NCI-H1930 (cell line): Measurements from ENCODE around the gene RFNG.

Experiments
- DNase-seq, 2 experiments: peaks; one replicate each; lab custom pipeline; 2025; lab: John Stamatoyannopoulos, UW

RFNG gene, protein sequence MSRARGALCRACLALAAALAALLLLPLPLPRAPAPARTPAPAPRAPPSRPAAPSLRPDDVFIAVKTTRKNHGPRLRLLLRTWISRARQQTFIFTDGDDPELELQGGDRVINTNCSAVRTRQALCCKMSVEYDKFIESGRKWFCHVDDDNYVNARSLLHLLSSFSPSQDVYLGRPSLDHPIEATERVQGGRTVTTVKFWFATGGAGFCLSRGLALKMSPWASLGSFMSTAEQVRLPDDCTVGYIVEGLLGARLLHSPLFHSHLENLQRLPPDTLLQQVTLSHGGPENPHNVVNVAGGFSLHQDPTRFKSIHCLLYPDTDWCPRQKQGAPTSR

DNA sequence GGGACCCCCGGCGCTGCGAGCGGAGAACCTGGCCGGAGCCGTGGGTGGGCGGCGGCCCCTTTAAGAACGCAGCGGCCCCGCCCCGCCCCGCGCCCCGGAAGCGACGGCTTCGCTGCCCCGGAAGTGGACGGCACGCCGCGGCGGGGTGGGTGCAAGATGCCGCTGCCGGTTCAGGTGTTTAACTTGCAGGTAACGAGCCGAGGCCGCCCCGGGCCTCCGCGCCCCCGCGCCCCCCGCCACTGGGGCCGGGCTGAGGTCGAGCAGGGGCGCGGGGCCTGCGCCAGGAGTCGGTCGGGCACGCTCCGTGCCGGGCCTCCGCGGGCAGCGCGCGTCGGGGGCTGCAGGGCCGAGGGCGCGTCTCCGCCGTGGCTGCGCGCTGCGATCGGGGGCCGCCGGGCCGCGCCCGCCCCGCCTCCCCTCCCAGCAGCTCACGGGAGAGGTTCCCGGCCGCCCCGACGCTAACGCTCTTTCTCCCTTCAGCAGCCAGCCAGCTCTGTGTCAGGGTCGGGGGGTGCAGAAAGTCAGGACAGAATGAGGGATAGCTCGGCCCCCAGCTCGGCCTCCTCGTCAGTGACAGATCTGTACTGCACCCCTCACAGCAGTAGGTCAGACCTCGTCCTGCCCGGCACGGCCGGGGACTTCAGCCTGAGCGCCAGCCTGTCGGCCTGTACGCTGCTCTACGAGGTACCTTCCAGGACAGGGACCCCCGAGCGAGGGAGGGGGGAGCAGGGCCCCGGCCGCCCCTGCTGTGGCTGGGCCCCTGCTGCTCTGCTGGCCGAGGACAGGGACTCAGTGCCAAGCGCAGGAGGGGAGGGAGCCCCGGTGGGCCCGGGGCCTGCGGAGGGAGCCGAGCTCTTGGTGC lies at the start of gene RFNG, which contains the start of gene GPS1:
RFNG (minus strand) TSS at position 36 of the 862 bp plus-strand sequence. CDS start 45 bp downstream, outside the sequence.
GPS1 (plus strand) TSS at position 123 of the 862 bp plus-strand sequence; CDS start at position 157, 34 bp downstream.
- DNase-seq = peak; percentile 55 to 74

DNA sequence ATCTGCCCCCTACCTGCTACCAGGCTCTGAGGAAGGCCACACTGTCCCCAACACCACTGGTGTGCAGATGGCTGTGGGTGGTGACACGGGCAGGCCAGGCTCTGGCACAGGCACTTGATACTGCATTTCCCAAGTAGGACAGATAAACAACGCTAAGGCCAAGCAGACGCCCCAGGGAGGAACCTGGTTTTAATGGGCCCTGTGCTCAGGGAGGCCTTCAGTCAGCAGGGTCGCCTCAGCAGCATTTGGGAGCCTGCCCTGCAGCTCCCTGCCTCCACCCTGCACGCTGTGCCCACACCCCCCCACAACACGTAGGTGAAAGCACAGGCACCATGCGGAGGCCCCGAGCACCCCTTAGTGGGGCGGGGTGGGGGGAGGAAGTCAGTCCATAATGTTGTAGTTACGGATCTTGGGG lies 49.7 kb upstream of the RFNG start:
- no peak for DNase-seq

DNA sequence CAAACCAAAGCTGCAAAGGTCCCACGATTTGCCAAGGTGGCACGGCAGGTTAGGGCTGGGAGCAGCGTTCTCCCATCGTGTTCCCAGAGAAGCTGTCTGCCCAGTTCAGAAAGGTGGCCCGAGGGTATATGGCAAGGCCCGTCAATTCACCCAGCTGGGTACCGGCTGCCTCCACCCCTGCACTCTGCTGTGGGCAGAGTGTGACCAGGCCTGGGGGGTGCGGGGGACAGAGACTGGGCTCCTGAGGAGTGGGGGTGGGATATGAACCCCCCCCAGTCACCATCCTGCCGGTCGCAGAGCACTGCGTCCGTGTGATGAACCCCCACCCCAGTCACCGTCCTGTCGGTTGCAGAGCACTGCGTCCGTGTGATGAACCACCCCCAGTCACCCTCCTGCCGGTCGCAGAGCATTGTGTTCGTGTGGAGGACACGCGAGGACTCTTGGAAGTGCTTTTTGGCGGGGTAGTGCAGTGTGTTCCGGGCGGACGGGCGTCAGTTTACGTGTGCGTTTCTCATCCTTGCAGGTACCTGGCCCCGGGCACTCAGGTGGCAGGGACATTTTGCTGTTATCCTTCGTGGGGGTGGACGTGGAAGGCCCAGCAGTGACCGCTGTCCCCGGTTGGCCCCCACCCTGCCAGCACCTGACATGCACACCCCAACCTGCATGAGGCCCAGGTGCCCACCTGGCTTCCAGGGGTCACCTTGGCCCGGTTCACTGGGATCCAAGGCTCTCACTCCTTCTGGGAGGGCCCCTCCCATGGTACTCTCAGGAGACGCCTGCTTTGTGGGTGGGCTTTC lies 49.1 kb upstream of the RFNG start:
- no peak for DNase-seq

DNA sequence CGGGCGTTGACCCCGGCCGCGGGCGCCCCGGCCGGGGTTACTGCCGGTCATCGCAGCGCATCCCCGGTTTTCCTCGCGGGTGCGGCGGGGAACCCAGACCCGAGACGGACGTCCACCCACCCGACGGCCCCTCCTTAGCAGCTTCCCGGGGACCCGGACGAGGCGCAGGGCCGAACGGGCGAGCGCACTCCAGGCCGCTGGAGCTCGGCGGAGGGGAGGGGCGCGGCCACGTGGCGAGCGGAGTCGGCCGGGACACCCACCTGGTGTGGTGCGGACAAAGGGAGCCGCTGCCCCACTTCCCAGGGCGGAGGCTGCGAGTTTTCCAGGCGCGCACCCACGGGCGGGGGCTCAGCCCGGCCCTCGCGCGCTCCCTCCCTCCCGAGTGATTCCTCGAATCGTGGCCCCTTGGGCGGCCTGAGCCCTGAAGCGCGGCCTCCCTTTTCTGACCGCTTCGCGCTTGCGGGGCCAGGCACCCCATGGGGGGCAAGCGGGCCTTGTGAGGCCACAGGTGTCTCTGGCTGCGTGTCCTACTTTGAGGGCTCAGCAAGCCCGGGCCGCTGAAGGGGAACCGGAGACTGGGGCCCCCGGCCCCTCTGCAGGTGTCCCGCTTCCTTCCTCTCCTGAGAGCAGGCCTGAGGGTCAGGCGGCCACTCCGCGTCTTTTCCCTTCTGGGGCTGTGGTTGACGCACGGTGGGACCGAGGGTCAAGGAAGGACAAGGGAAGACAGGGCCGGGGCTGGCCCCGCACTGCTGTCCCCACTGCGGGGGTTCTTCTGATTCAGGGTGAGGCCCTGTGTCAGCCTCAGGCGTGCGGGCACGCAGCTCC lies 47.5 kb upstream of the RFNG start:
- no peak for DNase-seq

DNA sequence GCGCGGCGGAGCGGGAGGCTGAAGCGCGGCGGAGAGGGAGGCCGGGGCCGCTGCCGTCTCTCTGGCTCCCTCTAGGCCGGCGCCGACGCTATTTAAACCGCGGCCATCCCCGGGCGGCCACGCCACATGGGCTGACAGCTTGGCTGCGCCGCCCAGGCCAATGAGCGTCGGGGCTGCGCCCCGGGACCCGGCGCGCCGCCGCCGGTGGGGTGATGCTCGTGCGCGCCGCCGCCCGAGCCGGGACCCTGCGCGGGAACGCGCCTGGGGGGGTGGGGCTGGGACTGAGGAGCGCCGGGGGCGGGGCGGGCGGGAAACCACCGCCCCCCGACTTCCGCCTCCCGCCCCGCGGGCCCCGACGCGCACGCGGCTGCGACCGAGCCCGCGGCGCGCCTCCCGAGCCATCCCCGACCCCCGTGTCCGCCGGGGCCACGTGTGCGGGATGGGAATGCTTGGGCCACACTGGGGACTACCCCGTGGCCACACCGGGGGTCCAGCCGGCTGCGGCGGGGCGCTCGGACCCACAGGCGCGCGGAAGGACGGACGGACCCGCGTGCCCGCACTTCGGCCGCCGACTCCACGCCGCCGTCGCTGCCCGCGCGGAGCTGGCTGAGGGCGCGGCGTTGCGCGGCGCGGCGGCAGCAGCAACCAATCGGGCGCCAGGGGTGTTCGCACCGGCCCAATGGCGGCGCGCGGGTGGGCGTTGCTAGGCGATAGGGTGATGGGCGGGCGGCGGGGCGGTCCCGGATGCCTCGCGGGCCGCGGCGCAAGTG lies 46.7 kb upstream of the RFNG start, which contains the start of gene FASN:
FASN (minus strand) TSS at position 68 of the 770 bp plus-strand sequence. CDS start 1,791 bp downstream, outside the sequence.
- DNase-seq = peak; percentile 95 to 99

DNA sequence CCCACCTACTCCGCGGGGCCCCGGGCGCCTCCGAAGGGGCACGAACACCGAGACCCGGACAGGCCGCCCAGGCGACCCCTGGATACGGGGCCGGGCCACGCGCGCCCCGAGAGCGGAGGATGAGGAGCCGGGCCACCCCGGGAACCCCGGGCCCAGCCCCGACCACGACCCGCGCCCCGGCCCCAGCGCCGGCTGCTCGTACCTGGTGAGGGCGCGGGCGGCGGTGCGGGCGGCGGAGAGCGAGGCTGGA lies 46.2 kb upstream of the RFNG start:
- no peak for DNase-seq

DNA sequence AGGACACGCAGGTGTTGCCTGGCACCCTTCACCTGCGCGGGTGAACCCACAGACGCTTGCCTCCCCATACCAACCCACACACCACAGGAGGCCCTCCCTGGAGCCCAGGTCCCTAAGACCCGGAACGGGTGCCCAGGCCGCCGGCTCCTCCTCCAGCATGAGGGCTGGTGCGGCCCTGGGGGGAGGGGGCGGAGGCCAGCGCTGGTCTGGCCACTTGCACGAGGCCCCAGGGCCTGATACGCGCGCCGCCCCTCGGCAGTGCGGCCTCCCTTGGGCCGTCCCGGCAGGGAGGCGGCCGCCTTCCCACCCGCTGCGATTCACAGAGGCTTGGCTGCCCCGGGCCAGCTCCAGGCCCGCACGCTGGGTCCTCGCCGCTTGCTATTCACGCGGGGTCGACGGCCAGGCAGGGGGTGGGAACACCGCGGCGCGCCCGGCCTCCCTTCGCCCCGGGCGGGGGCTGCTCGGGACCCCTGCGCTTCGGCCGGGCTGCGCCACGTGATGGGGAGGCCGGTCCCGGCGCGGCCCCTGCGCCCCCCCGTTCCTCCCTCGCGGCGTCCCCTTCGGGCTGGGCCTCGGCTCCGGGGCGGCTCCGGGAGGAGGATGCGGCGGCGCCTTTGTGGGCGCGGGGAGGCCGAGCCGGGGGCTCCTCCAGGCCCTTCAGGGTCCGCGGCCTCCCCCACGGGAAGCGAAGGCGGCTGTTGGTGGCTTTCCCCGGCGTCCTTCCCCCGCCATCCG lies 45.7 kb upstream of the RFNG start:
- no peak for DNase-seq

DNA sequence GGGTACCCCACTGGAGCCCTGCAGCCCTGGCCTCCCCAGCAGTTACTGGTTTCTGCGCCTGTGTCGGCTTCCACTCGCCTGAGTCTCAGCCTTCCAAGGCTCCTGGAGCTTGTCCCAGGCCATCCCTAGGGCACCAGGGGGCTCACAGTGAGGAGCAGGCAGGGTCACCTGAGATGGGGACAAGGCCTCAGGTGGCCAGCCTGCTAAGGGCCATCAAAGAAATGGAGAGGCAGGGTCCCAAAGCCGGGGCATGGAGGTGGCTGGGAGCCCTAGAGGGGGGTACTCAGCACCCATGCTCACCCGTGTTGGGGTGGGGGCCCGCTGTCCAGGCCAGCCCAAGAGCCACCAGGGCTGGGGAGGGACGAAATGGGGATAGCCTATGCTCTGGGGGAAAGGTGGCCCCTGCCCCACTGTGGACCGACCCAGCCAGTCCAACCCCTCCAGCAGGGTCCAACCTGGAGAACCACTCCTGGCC lies 45.1 kb upstream of the RFNG start:
- DNase-seq = no peak

DNA sequence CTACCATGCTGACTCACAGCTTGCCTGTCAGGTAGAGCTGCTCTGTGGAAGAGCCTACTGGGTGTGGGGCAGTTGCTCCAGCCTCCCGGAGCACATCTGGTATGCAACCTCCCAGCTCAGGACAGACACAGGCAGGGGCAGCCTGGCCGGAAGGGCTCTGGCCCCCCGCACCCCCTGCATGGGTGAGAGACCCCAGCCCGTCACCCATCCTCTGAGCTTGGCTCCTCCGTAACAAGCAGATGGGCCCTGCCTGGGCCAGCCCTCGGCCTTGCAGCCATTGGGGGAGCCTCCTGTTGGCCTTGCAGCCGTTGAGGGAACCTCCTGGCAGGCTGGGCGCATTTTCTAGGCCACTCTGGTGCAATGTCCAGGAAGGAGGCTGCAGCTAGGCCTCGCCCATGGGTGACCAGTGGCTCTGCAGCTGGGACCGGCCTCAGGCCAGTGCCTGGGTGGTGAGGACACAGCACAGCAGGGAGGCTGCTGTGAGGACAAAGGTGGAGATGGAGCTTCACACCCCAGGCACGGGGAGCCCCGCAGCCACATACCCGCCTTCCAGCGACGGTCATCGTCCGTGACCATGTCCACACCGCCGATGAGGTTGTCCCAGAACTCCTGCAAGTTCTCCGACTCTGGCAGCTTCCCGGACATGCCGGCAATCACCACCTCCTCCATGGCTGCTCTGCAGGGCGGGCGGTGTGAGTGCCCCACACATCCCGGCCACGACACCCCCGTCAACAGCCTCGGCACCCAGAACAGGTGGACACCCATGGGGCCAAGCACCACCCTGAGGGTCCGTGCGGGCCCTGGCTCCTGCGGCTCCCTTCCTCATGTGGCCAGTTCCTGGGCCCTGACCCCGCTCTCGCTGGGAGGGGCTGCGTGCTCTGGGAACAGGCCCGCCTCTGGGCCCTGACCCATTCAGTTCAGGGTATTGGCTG lies 44.4 kb upstream of the RFNG start:
- no peak for DNase-seq

DNA sequence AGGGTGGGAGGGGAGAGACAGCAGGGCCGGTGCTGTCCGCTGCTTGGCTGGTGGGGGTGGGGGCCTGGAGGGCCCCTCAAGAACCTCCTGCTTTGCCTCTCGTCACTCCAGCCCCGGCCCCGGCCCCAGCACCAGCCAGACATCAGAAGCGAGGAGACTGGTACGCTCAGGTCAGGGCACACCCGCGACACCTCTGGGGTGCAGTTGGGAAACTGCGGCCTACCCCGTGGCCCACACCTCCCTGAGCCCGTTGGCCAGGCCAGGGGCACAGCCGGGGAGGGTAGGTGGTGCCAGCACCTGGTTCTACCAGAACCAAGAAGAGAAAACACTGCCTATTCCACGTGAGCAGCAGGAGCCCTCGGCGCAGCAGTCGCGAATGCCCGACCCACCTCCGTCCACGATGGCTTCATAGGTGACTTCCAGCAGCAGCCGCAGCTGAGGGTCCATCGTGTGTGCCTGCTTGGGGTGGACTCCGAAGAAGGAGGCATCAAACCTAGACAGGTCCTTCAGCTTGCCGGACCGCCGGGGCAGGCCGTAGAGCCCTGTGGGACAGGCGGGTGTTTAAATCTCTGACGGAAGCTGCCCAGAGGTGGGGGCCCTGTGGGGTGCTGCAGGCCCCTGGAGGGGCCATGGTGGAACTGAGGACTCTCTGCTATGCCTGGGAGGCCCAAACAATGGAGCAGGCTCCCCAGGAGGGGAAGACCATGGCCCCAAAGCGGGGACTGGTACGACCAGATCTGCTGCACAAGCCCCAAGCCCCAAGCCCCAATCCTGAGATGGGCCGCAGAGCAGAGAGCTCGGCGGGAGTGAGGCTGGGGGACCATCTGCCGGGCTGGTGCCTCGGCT lies 43.5 kb upstream of the RFNG start:
- DNase-seq = no peak

DNA sequence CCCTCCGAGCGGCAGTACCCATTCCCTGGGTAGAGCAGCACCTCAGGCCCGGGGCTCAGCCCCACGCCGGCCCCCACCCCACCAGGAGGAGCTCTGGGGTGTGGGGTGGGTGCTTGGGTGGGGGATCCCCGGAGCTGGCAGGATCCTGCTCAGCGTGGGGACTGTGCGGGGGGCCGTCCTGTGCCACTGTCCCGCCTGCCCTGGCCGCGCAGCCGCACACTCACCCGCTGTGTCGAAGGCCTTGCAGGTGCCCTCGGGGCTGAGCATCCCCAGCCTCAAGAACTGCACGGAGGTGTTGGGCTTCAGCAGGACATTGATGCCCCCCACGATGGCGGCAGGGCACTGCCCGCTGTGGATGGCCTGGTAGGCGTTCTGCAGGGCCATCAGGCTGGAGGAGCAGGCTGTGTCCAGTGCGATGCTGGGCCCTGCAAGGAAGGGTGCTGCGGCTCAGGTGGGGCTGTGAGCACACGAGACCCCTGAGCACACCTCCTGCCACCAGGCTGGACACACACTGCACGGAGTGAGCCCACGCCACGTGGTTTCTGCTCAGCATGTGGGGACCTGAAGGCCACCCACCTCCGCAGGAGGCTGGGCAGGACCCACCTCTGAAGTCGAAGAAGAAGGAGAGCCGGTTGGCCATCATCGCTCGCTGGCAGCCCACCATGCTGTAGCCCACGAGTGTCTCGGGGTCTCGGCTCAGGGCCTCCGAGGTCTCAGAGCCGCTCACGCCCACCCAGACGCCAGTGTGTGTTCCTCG lies 41.6 kb upstream of the RFNG start:
- DNase-seq = no peak

DNA sequence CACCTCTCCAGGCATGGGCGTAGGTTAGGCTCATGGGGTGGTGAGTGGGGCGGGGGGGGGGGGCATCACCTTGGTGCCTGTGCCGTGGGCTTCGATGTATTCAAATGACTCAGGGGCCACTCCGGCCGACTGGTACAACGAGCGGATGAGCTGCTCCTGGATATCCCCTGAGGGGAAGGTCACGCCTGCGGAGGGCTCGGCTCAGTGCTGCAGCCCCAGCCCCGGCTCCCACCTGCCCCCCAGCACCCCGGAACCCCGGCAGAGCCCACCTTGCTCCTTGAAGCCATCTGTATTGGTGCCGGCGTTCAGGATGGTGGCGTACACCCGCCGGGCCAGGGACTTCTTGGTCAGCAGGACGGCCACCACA lies 41.0 kb upstream of the RFNG start:
- no peak for DNase-seq

DNA sequence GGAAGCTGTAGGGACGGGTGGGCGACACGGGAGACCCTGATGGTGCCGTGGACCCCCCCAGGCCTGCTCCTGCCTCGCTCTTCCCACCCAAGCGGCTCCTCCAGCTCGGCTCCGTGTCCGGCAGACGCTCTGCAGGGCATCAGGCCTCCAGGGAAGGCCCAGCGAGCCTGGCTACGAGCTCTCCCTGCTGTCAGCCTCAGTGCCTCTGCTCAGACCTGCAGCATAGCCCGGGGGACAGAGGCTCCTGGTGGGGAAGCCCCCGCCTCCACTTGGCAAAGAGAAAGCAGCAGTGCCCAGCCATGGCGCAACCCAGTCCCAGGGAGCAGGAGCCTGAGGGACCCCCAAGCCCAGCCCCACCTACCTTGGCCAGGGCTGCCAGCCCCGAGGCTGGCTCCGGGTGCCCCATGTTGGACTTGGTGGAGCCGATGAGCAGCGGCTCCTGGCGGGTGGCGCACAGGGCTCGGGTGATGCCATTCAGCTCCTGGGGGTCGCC lies 40.5 kb upstream of the RFNG start:
- no peak for DNase-seq

DNA sequence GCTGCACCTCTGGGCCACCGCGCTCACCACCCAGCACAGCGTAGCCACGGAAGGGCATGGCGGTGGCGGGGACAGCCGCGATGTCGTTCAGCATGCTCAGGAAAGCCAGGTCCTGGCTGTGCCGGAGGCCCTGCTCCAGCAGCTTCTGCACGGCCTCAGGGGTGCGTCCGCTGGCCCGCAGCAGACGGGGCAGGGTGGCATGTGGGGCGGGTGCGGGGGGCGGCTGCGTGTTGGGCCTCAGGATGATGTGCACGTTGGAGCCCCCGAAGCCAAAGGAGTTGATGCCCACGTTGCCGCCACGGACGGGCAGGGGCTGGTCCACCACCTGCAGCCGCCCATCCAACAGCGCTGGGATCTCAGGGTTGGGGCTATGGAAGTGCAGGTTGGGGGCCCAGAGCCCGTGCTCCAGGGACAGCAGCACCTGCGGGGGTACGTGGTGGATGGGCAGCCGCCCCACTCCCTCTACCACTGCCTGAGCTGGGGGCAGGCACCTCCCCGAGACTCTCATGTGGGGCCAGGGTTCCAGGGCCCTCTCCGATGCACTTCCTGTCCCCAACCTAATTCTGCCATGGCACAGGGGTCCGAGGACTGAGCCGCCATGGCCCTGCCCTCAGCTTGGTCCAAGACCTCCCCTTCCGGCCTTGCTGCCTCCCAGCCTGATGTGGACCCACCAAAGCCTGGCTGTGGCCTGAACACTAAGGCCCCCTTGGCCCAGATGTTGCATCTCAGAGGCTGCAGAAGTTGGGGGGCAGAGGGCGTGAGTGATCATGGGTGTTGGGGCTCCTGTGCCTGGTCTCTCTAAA lies 39.9 kb upstream of the RFNG start:
- no peak for DNase-seq

DNA sequence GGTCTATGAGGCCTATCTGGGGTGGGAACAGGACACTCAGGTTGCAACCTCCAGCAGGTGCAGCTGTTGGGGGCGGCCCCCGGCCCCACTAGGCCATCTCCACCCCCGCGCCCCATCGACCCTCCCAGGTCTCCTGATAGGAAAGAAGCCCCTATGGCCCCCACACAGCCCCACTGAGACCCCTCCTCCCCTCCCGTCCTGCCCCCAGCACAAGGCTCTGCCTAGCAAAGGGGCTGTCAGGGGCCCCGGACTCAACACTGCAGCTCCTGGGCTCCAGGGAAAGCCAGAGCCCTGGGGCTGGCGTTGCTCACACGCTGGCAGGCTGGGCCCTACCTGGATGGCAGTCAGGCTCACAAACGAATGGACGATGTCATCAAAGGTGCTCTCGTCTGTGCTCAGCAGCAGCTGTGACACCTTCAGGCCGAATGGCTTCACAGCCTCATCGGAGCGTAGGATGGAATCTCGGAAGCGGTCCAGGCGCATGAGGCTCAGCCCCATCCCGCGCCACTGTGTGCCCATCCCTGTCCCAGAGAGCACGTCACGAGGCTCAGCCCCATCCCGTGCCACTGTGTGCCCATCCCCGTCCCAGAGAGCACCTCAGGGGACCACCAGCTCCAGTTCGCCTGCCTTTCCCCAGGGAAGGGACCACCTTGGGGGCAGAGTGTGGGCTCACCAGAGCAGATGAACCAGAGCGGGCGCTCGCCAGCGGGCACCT lies 39.1 kb upstream of the RFNG start:
- DNase-seq = no peak
